Breast epithelium (tissue), 4 donors: ENCODE measurements around the gene GPR62. TPM values are rescaled to one million over a fixed set of nuclear protein-coding genes. Genes with fewer than 3 reads are reported as not detected.

Experiments used
- DNase-seq, 2 donors: peaks; one replicate each; pipeline ENCODE4 v3.0.0-alpha.2; 2019; ENCODE audit warnings: low spot score in 2 of 2
- H3K27ac ChIP-seq, 2 donors: fragments of 200-600 bp; sonication (generic) in 1 of 2; one replicate each; pipeline ENCODE4 v1.5.1; 2016 to 2019; ENCODE audit warnings: mild to moderate bottlenecking in 1 of 2
- H3K27me3 ChIP-seq, 2 donors: fragments of 200-600 bp; sonication (generic) in 1 of 2; one replicate each; pipeline versions ENCODE4 v1.5.1 to v1.6.0; 2017 to 2019; ENCODE audit warnings: control low read depth in 1 of 2, mild to moderate bottlenecking in 1 of 2
- H3K36me3 ChIP-seq: fragments of 200-600 bp; one replicate; pipeline ENCODE4 v1.5.1; 2019
- H3K4me1 ChIP-seq, 2 donors: fragments of 200-600 bp; sonication (generic); one replicate each; pipeline ENCODE4 v1.5.1; 2016 to 2019; ENCODE audit warnings: control low read depth in 1 of 2
- H3K4me3 ChIP-seq, 3 donors: fragments of 200-600 bp; sonication (generic); 1 replicate in 2 of 3; 2 replicates in 1 of 3; pipeline ENCODE4 v1.5.1; 2016 to 2019; ENCODE audit warnings: mild to moderate bottlenecking in 3 of 3, moderate library complexity in 2 of 3
- H3K9me3 ChIP-seq, 2 donors: fragments of 200-600 bp; sonication (generic) in 1 of 2; one replicate each; pipeline ENCODE4 v1.5.1; 2016 to 2019; ENCODE audit warnings: control low read depth in 1 of 2
- CTCF ChIP-seq, 3 donors: fragments of 450-650 bp; IDR thresholded peaks; one replicate each; pipeline ENCODE4 v1.5.1; 2016 to 2017; ENCODE audit warnings: antibody characterized with exemption in 3 of 3, mild to moderate bottlenecking in 3 of 3, moderate library complexity in 3 of 3
- POLR2A ChIP-seq: fragments of 450-650 bp; IDR thresholded peaks from one replicate; pipeline ENCODE4 v1.6.1; 2016; ENCODE audit warnings: antibody characterized with exemption, mild to moderate bottlenecking, moderate library complexity
- POLR2AphosphoS5 ChIP-seq, 3 donors: sonication (generic); formaldehyde crosslinking; IDR thresholded peaks; one replicate each; pipeline ENCODE4 v1.6.1; 2017; ENCODE audit warnings: antibody characterized with exemption in 3 of 3
- intact Hi-C: fragments of 100-400 bp; cut with DNase I; formaldehyde crosslinking; loops from one replicate; pipeline ENCODE4 v1.15.1; 2023; ENCODE audit warnings: low total_unique reads
- total RNA-seq, 3 donors: library from RNA; depleted of rRNA; stranded (reverse); fragments of >200 nt; gene quantifications; one replicate each; pipeline ENCODE4 v1.1.0, GENCODE V29; 2016

GPR62 gene
- total RNA-seq, 3 donors from 2014 or later = 0.16 TPM; not detected in 2

DNA sequence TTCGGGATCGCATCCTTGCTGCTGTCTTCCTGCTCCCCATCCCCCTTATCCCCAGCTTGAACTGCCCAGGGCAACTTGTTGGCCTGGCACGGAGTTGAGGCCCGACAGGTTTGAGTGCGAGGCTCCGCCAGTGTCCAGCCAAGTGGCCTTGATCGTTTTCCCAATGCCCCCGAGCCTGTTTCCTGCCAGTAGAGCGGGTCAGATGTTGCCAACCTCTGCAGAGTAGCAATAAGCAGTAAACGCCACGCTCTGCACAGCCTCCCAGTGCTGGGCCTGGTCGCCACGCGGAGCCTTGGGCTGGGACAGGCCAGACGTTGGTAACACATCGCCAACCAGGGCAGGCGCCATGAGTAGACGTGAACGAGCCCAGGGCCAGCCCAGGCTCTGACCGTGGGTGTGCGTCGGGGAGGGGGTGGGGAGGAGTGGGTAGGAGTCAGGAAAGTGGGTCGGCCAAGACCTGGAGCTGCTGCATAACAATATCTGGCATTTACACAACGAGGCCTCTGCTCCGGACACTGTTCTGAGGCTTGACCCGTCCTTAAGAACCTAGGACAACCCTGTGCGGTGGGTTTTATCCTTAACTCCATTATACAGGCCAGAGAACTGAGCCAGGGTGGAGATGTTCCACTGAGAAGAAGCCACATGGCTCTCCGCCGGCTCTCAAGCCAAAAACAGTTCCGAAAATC lies 19.2 kb downstream of the GPR62 start:
- Histone ChIP-seq H3K36me3 (no peaks in the 10 kb centered on the region), H3K27ac (peak overlapping the region; percentile 96 to 98), H3K27me3 (no peaks in the 10 kb centered on the region), H3K4me3 (peak overlapping the region; percentile 69 to 77 (median 72)), H3K9me3 (no peaks in the 10 kb centered on the region), H3K4me1 (peaks cover 7 to 12% of the 10 kb centered on the region in 2 donors)
- TF ChIP-seq POLR2A (no peak), POLR2AphosphoS5 (IDR thresholded peaks at IDR 0.05) (no peak), CTCF (IDR thresholded peaks at IDR 0.05) (no peak)
- intact Hi-C loops = loop anchor here (2.0 kb wide), 1 partner anchor 32 kb away; the partner anchor contains the start of gene PARP3
- peak; percentile 61 to 75 for DNase-seq

- Histone ChIP-seq H3K27me3 (no peaks in the 10 kb centered on the region), H3K9me3 (no peaks in the 10 kb centered on the region), H3K36me3 (no peaks in the 10 kb centered on the region), H3K27ac (peak within 1 kb of the TSS; percentile 96 to 98), H3K4me1 (peaks cover 7 to 12% of the 10 kb centered on the region in 2 donors), H3K4me3 (peak within 1 kb of the TSS; percentile 69 to 77 (median 72))
- intact Hi-C loops = loop anchor here (2.0 kb wide), 1 partner anchor 32 kb away; the partner anchor contains the start of gene PARP3
- TF ChIP-seq CTCF (IDR thresholded peaks at IDR 0.05) = no peak
- TF ChIP-seq POLR2AphosphoS5 (IDR thresholded peaks at IDR 0.05) = peak in 2 of 3 donors; percentile 20 to 38
- TF ChIP-seq POLR2A = no peak
- DNase-seq = peak; percentile 53 to 70
Measured at GRCh38 chr3:51974963-51975851, 20.0 kb downstream of the GPR62 start, which contains the start of gene ABHD14A. Gene ABHD14A, plus strand, starts transcription at chr3:51975064. Its CDS starts 72 bp downstream, at chr3:51975136.

DNA sequence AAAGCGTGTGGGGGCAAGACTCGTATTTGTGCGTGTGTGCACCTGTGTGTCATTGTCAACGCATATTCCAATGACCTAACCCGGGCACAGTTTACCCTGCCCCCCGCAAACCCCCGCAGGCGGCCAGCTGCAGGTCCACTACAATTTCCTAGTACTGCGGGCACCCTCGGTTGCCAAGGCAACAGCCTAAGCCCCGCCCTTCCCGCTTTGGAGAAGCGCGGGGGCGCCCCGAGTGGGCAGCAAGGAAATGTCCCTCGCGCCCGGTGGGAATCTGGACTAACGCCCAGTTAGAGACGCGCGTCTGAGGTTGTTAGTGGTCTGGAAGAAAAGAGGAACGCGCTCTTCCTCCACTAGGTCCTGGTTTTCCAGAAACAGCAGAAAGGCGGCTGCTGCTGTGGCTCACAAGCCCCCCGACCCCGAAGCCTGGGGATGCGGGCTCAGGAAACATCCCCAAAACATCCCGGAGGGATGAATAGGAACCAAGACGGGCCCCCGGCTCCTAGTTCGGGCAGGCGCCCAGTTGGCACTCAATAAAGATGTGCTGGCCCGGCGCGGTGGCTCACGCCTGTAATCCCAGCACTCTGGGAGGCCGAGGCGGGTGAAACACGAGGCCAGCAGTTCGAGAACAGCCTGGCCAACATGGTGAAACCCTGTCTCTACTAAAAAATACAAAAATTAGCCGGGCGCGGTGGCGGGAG lies 20.8 kb downstream of the GPR62 start:
- intact Hi-C loops = loop anchor here (2.0 kb wide), 1 partner anchor 33 kb away; the partner anchor contains the start of gene PARP3
- H3K36me3 ChIP-seq = no peaks in the 10 kb centered on the region
- peaks cover 6 to 7% of the 10 kb centered on the region in 2 donors for H3K4me1 ChIP-seq
- peak overlapping the region; percentile 69 to 77 (median 72) for H3K4me3 ChIP-seq
- TF ChIP-seq POLR2A (no peak), CTCF (IDR thresholded peaks at IDR 0.05) (no peak), POLR2AphosphoS5 (IDR thresholded peaks at IDR 0.05) (peak in 1 of 3 donors; percentile 12)
- peak; percentile 60 to 67 for DNase-seq
- H3K27me3 ChIP-seq = no peaks in the 10 kb centered on the region
- peak overlapping the region; percentile 96 to 98 for H3K27ac ChIP-seq
- H3K9me3 ChIP-seq = no peaks in the 10 kb centered on the region

DNA sequence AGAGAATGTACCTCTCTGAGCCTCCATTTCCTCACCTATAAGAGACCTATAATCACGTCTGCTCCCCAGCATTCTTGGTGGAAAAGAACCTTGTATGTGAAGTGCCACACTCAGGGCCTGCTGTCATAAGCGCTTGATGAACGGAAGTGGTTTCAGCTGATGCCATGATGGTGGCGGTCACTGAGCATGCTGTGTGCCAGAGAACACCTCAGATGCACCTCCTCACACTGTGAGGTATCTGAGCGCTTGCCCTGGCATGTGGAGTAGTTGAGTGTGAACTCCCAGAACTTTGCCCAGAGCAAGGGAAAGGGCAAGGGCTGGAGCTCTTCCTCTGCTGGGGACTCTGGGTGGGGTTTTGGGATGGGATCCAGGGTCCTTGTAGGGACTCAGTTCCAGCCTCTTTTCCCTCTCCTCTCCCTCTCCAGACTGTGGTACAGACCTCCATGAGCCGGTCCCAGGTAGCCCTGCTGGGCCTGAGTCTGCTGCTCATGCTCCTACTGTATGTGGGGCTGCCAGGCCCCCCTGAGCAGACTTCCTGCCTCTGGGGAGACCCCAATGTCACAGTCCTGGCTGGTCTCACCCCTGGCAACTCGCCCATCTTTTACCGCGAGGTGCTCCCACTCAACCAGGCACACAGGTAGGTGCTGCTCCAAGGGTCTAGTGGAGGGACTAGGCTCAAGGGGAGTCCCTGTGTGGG lies 22.4 kb downstream of the GPR62 start:
- H3K9me3 ChIP-seq = no peaks in the 10 kb centered on the region
- H3K36me3 ChIP-seq = no peaks in the 10 kb centered on the region
- peak in 1 of 2 donors; percentile 48 for DNase-seq
- no peak overlapping the region for H3K4me3 ChIP-seq
- peaks cover 7 to 14% of the 10 kb centered on the region in 2 donors for H3K4me1 ChIP-seq
- TF ChIP-seq CTCF (IDR thresholded peaks at IDR 0.05) = no peak
- TF ChIP-seq POLR2A = no peak
- TF ChIP-seq POLR2AphosphoS5 (IDR thresholded peaks at IDR 0.05) = no peak
- intact Hi-C loops = no loop called here
- H3K27me3 ChIP-seq = no peaks in the 10 kb centered on the region
- peak overlapping the region; percentile 45 to 96 for H3K27ac ChIP-seq
